Ascending aorta (tissue), 2 donors: ENCODE measurements around the gene LBR. TPM values are rescaled to one million over a fixed set of nuclear protein-coding genes. Genes with fewer than 3 reads are reported as not detected.

Source experiments
- DNase-seq, 2 donors: peaks; one replicate each; pipeline ENCODE4 v3.0.0-alpha.2; 2019; ENCODE audit warnings: low spot score in 2 of 2
- H3K27ac ChIP-seq, 2 donors: fragments of 200-600 bp; sonication (generic); one replicate each; pipeline ENCODE4 v1.5.1; 2016 to 2017; ENCODE audit warnings: mild to moderate bottlenecking in 1 of 2
- H3K27me3 ChIP-seq: fragments of 200-600 bp; sonication (generic); one replicate; pipeline ENCODE4 v1.5.1; 2017
- H3K36me3 ChIP-seq, 2 donors: fragments of 200-600 bp; sonication (generic); one replicate each; pipeline ENCODE4 v1.5.1; 2016
- H3K4me1 ChIP-seq, 2 donors: fragments of 200-600 bp; sonication (generic); one replicate each; pipeline ENCODE4 v1.5.1; 2016 to 2017; ENCODE audit warnings: mild to moderate bottlenecking in 1 of 2
- H3K4me3 ChIP-seq, 2 donors: fragments of 200-600 bp; sonication (generic); one replicate each; pipeline ENCODE4 v1.5.1; 2016 to 2017; ENCODE audit warnings: mild to moderate bottlenecking in 1 of 2
- H3K9me3 ChIP-seq, 2 donors: fragments of 200-600 bp; sonication (generic); one replicate each; pipeline ENCODE4 v1.5.1; 2016
- intact Hi-C: fragments of 100-400 bp; cut with DNase I; formaldehyde crosslinking; loops from one replicate; pipeline ENCODE4 v1.15.1; 2023
- total RNA-seq: library from RNA; depleted of rRNA; stranded (reverse); fragments of >200 nt; gene quantifications from one replicate; pipeline ENCODE4 v1.1.0, GENCODE V29; 2016
- TF ChIP-seq, protein P1 (sequence below), 3 experiments: fragments of 200-600 bp in 2 of 3; fragments of 450-650 bp in 1 of 3; sonication (generic) in 2 of 3; IDR thresholded peaks; one replicate each; pipeline ENCODE4 v1.5.1; 2016 to 2019; ENCODE audit warnings: antibody characterized with exemption in 3 of 3, mild to moderate bottlenecking in 1 of 3, moderate library complexity in 1 of 3

The LBR gene
- total RNA-seq, 1 donor from 2014 or later: 21.1 TPM

DNA sequence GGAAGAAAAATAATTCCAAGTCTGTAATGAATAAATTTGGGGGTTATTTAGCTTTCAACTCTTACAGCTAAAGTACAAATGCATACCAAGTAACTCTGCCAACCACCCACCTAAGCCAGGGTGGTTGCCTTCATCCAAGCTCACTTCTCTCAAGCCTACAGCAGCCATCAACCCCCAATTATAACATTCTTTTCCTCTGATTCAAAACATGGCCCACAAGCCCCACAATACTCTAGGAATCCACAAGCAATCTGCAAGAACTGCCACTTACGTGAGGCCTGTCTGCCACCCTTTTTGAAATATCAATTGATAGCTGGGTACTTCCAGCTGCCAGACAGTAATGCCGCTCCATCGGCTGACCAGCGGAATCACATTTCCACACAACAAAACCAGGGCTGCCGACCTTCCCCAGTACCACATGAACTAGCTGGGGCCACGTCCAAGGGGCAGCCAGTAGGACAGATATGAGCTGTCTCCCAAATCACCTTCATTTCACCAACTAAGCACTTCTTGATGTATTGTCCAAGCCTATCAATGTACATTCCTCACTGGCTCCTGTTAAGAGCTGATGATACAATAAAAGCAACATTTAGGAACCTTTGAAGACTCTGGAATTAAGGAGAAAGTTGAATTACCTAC is 3.2 kb downstream of the LBR start:
- intact Hi-C loops: loop anchor here (5.0 kb wide), 3 partner anchors 498 to 1893 kb away; partner anchors contain the start of genes CDC42BPA, PSEN2 and PYCR2

DNA sequence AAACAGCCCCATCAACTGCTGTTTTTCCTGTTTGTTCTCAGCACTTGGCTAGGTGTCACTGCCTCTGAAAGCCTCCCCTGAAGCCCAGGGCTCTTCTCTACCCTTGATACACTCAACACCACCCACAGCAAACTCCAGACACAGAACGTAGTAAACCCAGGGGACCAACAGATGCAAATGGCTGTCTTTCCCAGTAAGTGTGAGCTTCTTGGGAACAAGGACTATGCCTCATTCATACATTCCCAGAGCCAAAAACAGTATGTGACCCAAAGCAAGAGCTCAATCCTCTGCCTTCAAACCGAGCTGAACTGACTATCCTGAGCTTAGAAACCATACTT is 4.4 kb downstream of the LBR start:
- no peak overlapping the region for H3K4me3 ChIP-seq
- H3K27me3 ChIP-seq: no peaks in the 10 kb centered on the region
- H3K36me3 ChIP-seq: peaks cover 8 to 14% of the 10 kb centered on the region in 2 donors
- TF ChIP-seq, protein P1, sequence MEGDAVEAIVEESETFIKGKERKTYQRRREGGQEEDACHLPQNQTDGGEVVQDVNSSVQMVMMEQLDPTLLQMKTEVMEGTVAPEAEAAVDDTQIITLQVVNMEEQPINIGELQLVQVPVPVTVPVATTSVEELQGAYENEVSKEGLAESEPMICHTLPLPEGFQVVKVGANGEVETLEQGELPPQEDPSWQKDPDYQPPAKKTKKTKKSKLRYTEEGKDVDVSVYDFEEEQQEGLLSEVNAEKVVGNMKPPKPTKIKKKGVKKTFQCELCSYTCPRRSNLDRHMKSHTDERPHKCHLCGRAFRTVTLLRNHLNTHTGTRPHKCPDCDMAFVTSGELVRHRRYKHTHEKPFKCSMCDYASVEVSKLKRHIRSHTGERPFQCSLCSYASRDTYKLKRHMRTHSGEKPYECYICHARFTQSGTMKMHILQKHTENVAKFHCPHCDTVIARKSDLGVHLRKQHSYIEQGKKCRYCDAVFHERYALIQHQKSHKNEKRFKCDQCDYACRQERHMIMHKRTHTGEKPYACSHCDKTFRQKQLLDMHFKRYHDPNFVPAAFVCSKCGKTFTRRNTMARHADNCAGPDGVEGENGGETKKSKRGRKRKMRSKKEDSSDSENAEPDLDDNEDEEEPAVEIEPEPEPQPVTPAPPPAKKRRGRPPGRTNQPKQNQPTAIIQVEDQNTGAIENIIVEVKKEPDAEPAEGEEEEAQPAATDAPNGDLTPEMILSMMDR (IDR thresholded peaks at IDR 0.05): no peak
- no peak for DNase-seq
- H3K9me3 ChIP-seq: no peaks in the 10 kb centered on the region
- peaks cover 3 to 26% of the 10 kb centered on the region in 2 donors for H3K4me1 ChIP-seq
- intact Hi-C loops: no loop called here
- H3K27ac ChIP-seq: no peak overlapping the region

More for the DNA sequence above, 3.2 kb downstream of the LBR start:
- TF ChIP-seq, protein P1 (IDR thresholded peaks at IDR 0.05): no peak
- Histone ChIP-seq H3K27ac (no peak overlapping the region), H3K27me3 (no peaks in the 10 kb centered on the region), H3K9me3 (no peaks in the 10 kb centered on the region), H3K4me1 (peaks cover 3 to 26% of the 10 kb centered on the region in 2 donors), H3K4me3 (no peak overlapping the region), H3K36me3 (peaks cover 0 to 3% of the 10 kb centered on the region in 2 donors)
- DNase-seq: no peak

DNA sequence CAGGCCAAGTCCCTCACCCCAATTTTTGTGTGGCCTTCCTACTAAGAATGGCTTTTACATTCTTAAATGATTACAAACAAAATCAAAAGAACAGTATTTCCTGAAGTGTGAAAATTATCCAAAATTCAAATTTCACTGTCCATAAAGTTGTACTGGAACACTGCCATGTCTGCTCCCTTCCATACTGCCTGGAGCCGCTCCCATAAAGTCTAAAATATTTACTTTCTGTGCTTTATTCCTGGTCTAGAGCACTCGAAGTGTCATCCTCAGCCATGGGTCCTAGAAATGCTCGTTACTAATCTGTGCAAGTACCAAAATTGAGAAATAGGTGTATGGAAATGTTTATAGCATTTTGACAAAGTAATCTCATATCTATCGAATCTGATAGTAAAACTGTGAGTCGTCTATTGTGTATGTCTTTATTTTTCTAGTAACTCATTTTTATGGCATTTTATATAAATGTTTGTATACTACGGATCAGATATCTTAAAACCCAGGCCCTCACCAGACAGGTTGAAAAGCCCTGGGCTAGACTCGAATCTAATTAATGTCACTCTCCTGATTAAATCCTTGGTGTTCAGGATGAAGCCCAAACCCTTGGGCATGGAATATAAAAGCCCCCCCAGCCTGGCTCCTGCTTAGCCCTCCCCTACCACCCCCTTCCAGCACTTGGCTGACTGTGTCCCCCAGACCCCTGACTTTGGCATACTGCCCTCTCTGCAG is 4.9 kb downstream of the LBR start:
- no peak for DNase-seq
- Histone ChIP-seq H3K4me1 (peaks cover 3 to 26% of the 10 kb centered on the region in 2 donors), H3K27ac (no peak overlapping the region), H3K4me3 (no peak overlapping the region), H3K27me3 (no peaks in the 10 kb centered on the region), H3K36me3 (peaks cover 10 to 18% of the 10 kb centered on the region in 2 donors), H3K9me3 (no peaks in the 10 kb centered on the region)
- TF ChIP-seq, protein P1 (IDR thresholded peaks at IDR 0.05): no peak
- intact Hi-C loops: no loop called here

DNA sequence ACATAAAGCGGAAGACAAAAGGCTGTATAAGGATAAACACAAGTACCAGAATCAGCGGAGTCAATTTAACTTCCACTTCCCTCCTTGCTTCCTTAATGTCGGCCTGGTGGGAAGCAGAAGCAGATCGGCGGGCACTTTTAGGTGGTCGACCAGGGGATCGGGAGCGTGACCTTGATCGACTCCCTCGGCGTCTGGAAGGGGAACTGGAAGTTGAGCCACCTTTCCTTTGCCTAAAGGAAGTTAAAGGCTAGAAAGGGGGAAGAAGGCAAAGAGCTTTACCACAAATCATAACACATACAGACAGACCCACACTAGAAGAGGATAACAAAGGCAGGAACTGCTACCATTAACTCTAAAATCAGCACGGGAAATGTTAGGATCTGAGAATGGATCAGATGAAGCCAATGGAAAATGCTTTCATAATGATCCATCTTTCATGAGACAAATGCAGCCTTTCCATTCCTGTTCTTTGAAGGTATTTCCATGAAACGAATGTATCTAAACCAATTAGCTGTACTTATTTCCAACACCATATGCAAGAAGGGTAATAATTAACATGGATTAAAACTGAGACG is 5.7 kb downstream of the LBR start:
- H3K36me3 ChIP-seq: peaks cover 15 to 24% of the 10 kb centered on the region in 2 donors
- TF ChIP-seq, protein P1 (IDR thresholded peaks at IDR 0.05): no peak
- no peak overlapping the region for H3K4me3 ChIP-seq
- H3K4me1 ChIP-seq: peaks cover 3 to 26% of the 10 kb centered on the region in 2 donors
- intact Hi-C loops: no loop called here
- DNase-seq: no peak
- H3K27ac ChIP-seq: no peak overlapping the region
- H3K9me3 ChIP-seq: no peaks in the 10 kb centered on the region
- no peaks in the 10 kb centered on the region for H3K27me3 ChIP-seq

DNA sequence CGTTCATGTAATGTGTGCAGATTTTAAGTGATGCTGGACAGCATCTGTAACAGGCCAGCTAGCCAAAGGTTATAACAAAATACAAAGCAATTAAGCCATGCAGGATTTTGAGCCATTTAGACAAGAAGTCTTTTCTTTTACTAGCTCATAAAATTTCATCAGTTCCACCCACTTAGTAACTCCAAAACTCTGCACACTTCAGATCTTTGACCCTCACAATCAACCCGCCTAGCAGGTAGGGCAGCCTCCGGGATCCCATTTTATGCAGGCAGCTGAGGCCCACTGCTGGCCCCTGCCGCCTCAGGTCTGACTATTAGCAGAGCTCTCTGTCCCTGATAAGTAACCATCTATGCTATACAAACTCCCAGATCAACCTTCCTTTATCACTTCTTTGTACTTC is 9.2 kb downstream of the LBR start:
- Histone ChIP-seq H3K27me3 (no peaks in the 10 kb centered on the region), H3K9me3 (no peaks in the 10 kb centered on the region), H3K27ac (no peak overlapping the region), H3K4me3 (no peak overlapping the region), H3K4me1 (no peaks in the 10 kb centered on the region), H3K36me3 (peaks cover 26 to 56% of the 10 kb centered on the region in 2 donors)
- intact Hi-C loops: no loop called here
- DNase-seq: no peak
- TF ChIP-seq, protein P1 (IDR thresholded peaks at IDR 0.05): no peak
